PC-9 (cell line): Measurements from ENCODE around the gene NELFB. TPM values are rescaled to one million over a fixed set of nuclear protein-coding genes. Genes with fewer than 3 reads are reported as not detected.

Experiments
- BruUV-seq: library from RNA; stranded (reverse); fragments of 400-500 nt; replicated peaks from 2 replicates; lab custom pipeline; 2021; lab: Mats Ljungman, UMichigan
- CTCF ChIA-PET: fragments of 300-600 bp; sonication (Branson Sonifier 250); formaldehyde crosslinking; loops from one replicate; lab custom pipeline; 2022; ENCODE audit warnings: antibody characterized with exemption; lab: Charles Lee
- POLR2A ChIA-PET: fragments of 300-600 bp; sonication (Branson Sonifier 250); formaldehyde crosslinking; loops from one replicate; lab custom pipeline; 2022; ENCODE audit warnings: antibody characterized with exemption; ENCODE audit not compliant: unreplicated experiment; lab: Charles Lee
- DNase-seq, 2 experiments: peaks; one replicate each; pipeline versions ENCODE4 v3.0.0 to v3.0.0-alpha.2; 2015 to 2022; ENCODE audit warnings: mixed read lengths in 1 of 2
- H2AFZ ChIP-seq: fragments of 200-600 bp; sonication (generic); 2 replicates; pipeline ENCODE4 v1.8.1; 2017; ENCODE audit warnings: antibody characterized with exemption
- H3F3A ChIP-seq: fragments of 200-600 bp; sonication (generic); 2 replicates; pipeline ENCODE4 v1.8.1; 2017; ENCODE audit warnings: antibody characterized with exemption, mild to moderate bottlenecking, low read depth; ENCODE audit not compliant: insufficient read depth
- H3K27ac ChIP-seq: fragments of 200-600 bp; sonication (generic); 2 replicates; pipeline ENCODE4 v1.6.1; 2016; ENCODE audit warnings: mixed run types
- H3K27me3 ChIP-seq: fragments of 200-600 bp; sonication (generic); 2 replicates; pipeline ENCODE4 v1.6.1; 2016; ENCODE audit warnings: low read depth, mixed run types; ENCODE audit not compliant: insufficient read depth
- H3K36me3 ChIP-seq: fragments of 200-600 bp; sonication (generic); 2 replicates; pipeline ENCODE4 v1.6.1; 2016; ENCODE audit warnings: low read depth, mixed run types
- H3K4me1 ChIP-seq: fragments of 200-600 bp; sonication (generic); replicated peaks from 2 replicates; pipeline ENCODE4 v1.6.1; 2016; ENCODE audit warnings: mixed run types; ENCODE audit not compliant: insufficient read depth
- H3K4me2 ChIP-seq: fragments of 200-600 bp; sonication (generic); 2 replicates; pipeline ENCODE4 v1.6.1; 2017; ENCODE audit warnings: mixed run types
- H3K4me3 ChIP-seq: fragments of 200-600 bp; sonication (generic); 2 replicates; pipeline ENCODE4 v1.6.1; 2016; ENCODE audit warnings: mixed run types
- H3K79me2 ChIP-seq: fragments of 200-600 bp; sonication (generic); 2 replicates; pipeline ENCODE4 v1.6.1; 2017; ENCODE audit warnings: low read depth, mixed run types
- H3K9me2 ChIP-seq: fragments of 200-600 bp; sonication (generic); 2 replicates; pipeline ENCODE4 v1.8.1; 2017; ENCODE audit warnings: mild to moderate bottlenecking; ENCODE audit not compliant: insufficient read depth
- H3K9me3 ChIP-seq: fragments of 200-600 bp; sonication (generic); 2 replicates; pipeline ENCODE4 v1.8.1; 2016; ENCODE audit warnings: low read depth; ENCODE audit not compliant: insufficient read depth
- H4K20me1 ChIP-seq: fragments of 200-600 bp; sonication (generic); 2 replicates; pipeline ENCODE4 v1.8.1; 2017; ENCODE audit not compliant: insufficient read depth
- EZH2 ChIP-seq: fragments of 200-600 bp; sonication (generic); IDR thresholded peaks from 2 replicates; pipeline ENCODE4 v1.8.0; 2017; ENCODE audit warnings: antibody characterized with exemption, low read depth
- intact Hi-C: fragments of 100-400 bp; cut with micrococcal nuclease; formaldehyde crosslinking; loops from one replicate; pipeline ENCODE4 v1.10.0; 2022; ENCODE audit not compliant: unreplicated experiment
- total RNA-seq: library from RNA; stranded (reverse); gene quantifications from 2 replicates; pipeline ENCODE4 v1.2.3, GENCODE V29; 2021
- TF ChIP-seq, protein P1 (sequence below): fragments of 200-600 bp; sonication (generic); conservative IDR thresholded peaks from 2 replicates; pipeline ENCODE4 v1.6.1; 2017; ENCODE audit warnings: mixed run types, antibody characterized with exemption, mild to moderate bottlenecking, moderate library complexity

NELFB gene
- total RNA-seq, 1 experiment from 2014 or later, result 94.2 TPM

DNA sequence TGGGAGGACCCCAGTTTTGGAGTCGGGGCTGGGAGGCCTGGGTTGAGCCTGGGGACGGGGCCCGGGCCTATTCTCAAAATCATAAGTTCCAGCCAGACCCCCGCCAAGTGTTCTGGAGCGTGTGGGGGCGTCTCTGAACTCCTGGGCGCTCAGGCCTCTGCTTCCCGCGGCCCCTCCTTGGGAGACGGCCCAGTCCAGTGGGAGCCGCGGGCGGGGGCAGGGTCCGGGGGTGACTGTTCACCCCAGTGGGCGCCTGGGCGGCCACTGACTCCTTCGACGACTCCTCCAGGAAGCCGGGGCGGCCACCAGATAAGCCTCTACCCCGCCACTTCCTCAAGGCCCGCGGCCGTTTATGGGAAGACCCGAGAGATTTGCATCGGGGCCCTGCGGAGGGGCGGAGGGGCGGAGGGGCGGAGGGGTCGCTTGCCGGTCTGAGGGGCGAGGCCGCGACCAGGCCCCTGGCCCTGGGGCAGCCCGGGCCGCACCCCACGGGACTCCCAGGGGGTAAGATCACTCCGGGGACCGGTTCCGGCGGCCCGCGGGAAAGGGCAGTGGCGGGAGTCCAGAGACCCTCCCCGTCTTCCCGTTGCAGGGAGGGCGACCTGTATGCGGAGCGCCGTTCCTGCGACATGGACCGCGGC, 23.1 kb downstream of the NELFB start:
- DNase-seq, result no peak
- Histone ChIP-seq H3K4me2 (peak overlapping the region; percentile 83), H3F3A (peaks cover 24% of the 10 kb centered on the region), H3K27ac (peak overlapping the region; percentile 48), H3K4me1 (peaks cover 16% of the 10 kb centered on the region), H3K27me3 (no peaks in the 10 kb centered on the region), H3K36me3 (peaks cover 7% of the 10 kb centered on the region; the same call in 1 of the 2 replicates), H3K79me2 (peaks cover 26% of the 10 kb centered on the region; the same call in 1 of the 2 replicates), H2AFZ (peak overlapping the region; percentile 74), H3K4me3 (peak overlapping the region; percentile 89), H4K20me1 (peaks cover 2% of the 10 kb centered on the region; the same call in 1 of the 2 replicates), H3K9me3 (no peaks in the 10 kb centered on the region), H3K9me2 (no peaks in the 10 kb centered on the region)
- CTCF ChIA-PET, result interaction anchor here (0.6 to 1.1 kb wide), 3 partner anchors 42 to 254 kb away, joined by 3 to 11 read pairs (median 10); no protein-coding TSS in a partner anchor
- TSS peak; percentile 46 for BruUV-seq
- TF ChIP-seq EZH2, result no peak
- TF ChIP-seq, protein P1, sequence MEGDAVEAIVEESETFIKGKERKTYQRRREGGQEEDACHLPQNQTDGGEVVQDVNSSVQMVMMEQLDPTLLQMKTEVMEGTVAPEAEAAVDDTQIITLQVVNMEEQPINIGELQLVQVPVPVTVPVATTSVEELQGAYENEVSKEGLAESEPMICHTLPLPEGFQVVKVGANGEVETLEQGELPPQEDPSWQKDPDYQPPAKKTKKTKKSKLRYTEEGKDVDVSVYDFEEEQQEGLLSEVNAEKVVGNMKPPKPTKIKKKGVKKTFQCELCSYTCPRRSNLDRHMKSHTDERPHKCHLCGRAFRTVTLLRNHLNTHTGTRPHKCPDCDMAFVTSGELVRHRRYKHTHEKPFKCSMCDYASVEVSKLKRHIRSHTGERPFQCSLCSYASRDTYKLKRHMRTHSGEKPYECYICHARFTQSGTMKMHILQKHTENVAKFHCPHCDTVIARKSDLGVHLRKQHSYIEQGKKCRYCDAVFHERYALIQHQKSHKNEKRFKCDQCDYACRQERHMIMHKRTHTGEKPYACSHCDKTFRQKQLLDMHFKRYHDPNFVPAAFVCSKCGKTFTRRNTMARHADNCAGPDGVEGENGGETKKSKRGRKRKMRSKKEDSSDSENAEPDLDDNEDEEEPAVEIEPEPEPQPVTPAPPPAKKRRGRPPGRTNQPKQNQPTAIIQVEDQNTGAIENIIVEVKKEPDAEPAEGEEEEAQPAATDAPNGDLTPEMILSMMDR, result no peak
- intact Hi-C loops, result no loop called here
- POLR2A ChIA-PET, result interaction anchor here (0.7 to 1.0 kb wide), 5 partner anchors 9 to 264 kb away, joined by 3 to 9 read pairs (median 4); partner anchors contain the start of genes NRARP and TUBB4B

DNA sequence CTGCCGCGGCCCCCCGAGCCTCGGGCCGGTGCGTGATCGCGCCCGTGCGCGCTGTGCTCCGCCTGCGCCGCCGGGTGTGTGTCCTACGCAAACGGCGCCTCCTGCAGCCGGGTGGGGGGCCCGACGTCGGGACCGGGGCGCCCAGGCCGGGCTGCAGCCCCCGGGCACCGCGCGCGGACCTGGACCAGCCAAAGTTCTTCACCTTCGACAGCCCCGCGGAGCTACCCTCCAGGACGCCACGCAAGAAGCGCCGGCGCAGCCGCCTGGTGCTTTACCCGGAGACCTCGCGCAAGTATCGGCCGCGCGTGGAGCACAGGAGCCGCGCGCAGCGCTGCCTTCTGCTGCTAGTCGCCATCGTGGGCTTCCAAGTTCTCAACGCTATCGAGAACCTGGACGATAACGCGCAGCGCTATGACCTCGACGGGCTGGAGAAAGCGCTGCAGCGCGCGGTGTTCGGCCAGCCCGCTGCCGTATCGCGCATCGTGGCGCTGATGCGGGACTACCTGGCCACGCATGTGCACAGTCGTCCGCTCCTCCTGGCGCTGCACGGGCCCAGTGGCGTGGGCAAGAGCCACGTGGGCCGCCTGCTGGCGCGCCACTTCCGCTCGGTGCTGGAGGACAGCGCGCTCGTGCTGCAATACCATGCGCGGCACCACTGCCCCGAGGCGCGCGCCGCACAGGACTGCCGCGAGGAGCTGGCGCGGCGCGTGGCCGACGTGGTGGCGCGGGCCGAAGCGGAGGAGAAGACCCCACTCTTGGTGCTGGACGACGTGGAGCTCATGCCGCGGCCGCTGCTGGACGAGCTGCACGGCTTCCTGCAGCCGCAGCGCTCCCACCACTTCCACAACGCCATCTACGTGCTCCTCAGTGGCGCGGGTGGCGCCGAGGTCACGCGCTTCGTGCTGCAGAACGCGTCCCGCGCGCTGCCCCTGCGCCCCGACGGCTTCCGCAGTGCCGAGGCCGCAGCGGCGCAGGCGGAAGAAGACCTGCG, 23.9 kb downstream of the NELFB start:
- peak overlapping the region; percentile 83 for H3K4me2 ChIP-seq
- peaks cover 24% of the 10 kb centered on the region for H3F3A ChIP-seq
- TF ChIP-seq EZH2, result no peak
- TF ChIP-seq, protein P1, result no peak
- no peaks in the 10 kb centered on the region for H3K9me3 ChIP-seq
- no peaks in the 10 kb centered on the region for H3K9me2 ChIP-seq
- peaks cover 16% of the 10 kb centered on the region for H3K4me1 ChIP-seq
- H3K27me3 ChIP-seq, result no peaks in the 10 kb centered on the region
- POLR2A ChIA-PET, result no interaction called here
- CTCF ChIA-PET, result no interaction called here
- no peaks in the 10 kb centered on the region for H4K20me1 ChIP-seq
- no peak overlapping the region for H2AFZ ChIP-seq
- peak overlapping the region; percentile 89; the same call in 1 of the 2 replicates for H3K4me3 ChIP-seq
- peaks cover 26% of the 10 kb centered on the region; the same call in 1 of the 2 replicates for H3K79me2 ChIP-seq
- no TSS peak for BruUV-seq
- H3K27ac ChIP-seq, result no peak overlapping the region
- DNase-seq, result no peak
- peaks cover 7% of the 10 kb centered on the region; the same call in 1 of the 2 replicates for H3K36me3 ChIP-seq
- intact Hi-C loops, result no loop called here
